ENCODE measurements around the gene ELFN2. TPM values are rescaled to one million over a fixed set of nuclear protein-coding genes. Genes with fewer than 3 reads are reported as not detected.

The ELFN2 gene
- total RNA-seq, 1 donor from 2014 or later: 0.82 TPM

DNA sequence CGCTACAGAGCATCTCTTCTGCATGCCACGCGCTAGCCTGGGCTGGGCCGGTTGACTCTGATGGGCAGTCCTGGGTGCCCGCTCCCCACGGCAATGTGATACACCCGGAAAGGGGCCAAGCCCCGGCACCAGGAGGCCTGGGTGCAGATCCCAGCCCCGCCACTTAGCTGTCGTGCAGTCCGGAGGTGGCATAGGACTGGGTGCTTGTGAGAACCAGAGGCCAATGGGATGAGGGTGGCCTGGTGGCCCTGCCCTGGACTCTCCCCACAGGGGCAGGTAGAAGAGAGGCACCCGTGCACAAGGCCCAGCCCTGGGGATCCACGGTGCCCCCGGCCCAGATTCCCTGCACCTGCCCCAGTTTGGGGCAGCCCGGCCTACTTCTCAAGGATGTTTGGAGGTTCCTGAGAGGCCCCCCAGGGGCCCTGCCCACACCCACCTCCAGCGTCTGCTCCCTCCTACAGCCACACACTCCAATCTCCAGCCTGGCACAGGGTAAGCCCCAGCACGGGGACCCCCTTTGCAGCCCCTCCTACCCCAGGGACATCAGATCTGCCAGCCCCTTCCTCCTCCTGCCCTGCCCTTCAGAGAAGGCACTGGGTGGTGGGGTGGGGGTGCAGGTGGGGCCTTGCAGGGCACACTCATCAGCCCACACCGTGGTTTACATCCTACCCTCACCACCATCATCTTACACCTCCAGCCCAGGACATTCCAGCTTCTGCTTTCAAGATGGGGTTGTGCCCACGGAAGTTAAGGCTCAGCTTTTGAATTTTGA is 78.0 kb downstream of the ELFN2 start:
- no peak overlapping the region for H3K4me2 ChIP-seq
- H3K4me3 Mint-ChIP-seq: no peak overlapping the region
- H3K36me3 ChIP-seq: no peaks in the 10 kb centered on the region
- peaks cover 12% of the 10 kb centered on the region for H3K27me3 Mint-ChIP-seq (ENCODE audit: insufficient read depth, low read depth)
- H3K4me1 ChIP-seq: peaks cover 4% of the 10 kb centered on the region
- H3F3A ChIP-seq (ENCODE audit: low read depth): peaks cover 3% of the 10 kb centered on the region
- no peak overlapping the region for H3K4me3 ChIP-seq
- H2AFZ ChIP-seq (replicated peaks): no peak overlapping the region
- H3K27ac ChIP-seq: no peak overlapping the region
- no peaks in the 10 kb centered on the region for H3K9me3 ChIP-seq (ENCODE audit: low read depth)
- H3K9me3 Mint-ChIP-seq: no peaks in the 10 kb centered on the region
- H3K36me3 Mint-ChIP-seq: no peaks in the 10 kb centered on the region
- no peak for TF ChIP-seq EZH2 (IDR thresholded peaks at IDR 0.05)
- no peak for TF ChIP-seq CTCF (IDR thresholded peaks at IDR 0.05)
- no peak for TF ChIP-seq EZH2phosphoT487 (IDR thresholded peaks at IDR 0.05)
- H3K4me1 Mint-ChIP-seq: peaks cover 5% of the 10 kb centered on the region
- H4K20me1 ChIP-seq (ENCODE audit: low read depth): no peaks in the 10 kb centered on the region
- no peak for DNase-seq (ENCODE audit: low spot score)
- H3K27ac Mint-ChIP-seq: no peak overlapping the region
- H3K27me3 ChIP-seq: no peaks in the 10 kb centered on the region
- H3K9ac ChIP-seq: no peak overlapping the region
- H3K79me2 ChIP-seq (ENCODE audit: low read depth): no peaks in the 10 kb centered on the region

DNA sequence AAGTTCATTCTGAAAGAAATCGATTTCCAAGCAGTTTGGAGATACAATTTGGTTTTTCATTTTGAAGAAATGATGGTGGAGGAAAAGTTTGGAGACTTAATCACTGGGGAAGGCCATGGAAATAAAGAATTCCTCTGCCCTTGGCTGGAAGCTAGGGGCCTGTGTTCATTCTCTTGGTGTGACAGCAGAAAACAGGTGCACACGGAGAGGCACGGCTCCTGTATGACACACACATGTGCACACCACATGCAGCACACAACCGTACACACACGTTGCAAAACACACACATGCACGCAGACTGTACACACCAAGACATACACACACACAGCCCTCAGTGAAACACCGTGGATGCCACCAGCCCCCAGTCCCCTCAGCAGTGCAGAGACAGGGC is 80.8 kb downstream of the ELFN2 start:
- Histone ChIP-seq H3K36me3 (no peaks in the 10 kb centered on the region), H3K4me3 (no peak overlapping the region), H3K9me3 (ENCODE audit: low read depth) (no peaks in the 10 kb centered on the region), H3K4me2 (no peak overlapping the region), H3F3A (ENCODE audit: low read depth) (peaks cover 5% of the 10 kb centered on the region), H3K27ac (no peak overlapping the region), H3K79me2 (ENCODE audit: low read depth) (no peaks in the 10 kb centered on the region), H4K20me1 (ENCODE audit: low read depth) (no peaks in the 10 kb centered on the region), H3K9ac (no peak overlapping the region), H2AFZ (replicated peaks) (no peak overlapping the region), H3K4me1 (no peaks in the 10 kb centered on the region), H3K27me3 (no peaks in the 10 kb centered on the region)
- H3K4me3 Mint-ChIP-seq: no peak overlapping the region
- no peak for DNase-seq (ENCODE audit: low spot score)
- peak overlapping the region; percentile 29 for H3K27ac Mint-ChIP-seq
- no peaks in the 10 kb centered on the region for H3K9me3 Mint-ChIP-seq
- peaks cover 3% of the 10 kb centered on the region for H3K4me1 Mint-ChIP-seq
- TF ChIP-seq EZH2phosphoT487 (IDR thresholded peaks at IDR 0.05) (no peak), EZH2 (IDR thresholded peaks at IDR 0.05) (no peak), CTCF (IDR thresholded peaks at IDR 0.05) (no peak)
- H3K36me3 Mint-ChIP-seq: no peaks in the 10 kb centered on the region
- peaks cover 12% of the 10 kb centered on the region for H3K27me3 Mint-ChIP-seq (ENCODE audit: insufficient read depth, low read depth)

DNA sequence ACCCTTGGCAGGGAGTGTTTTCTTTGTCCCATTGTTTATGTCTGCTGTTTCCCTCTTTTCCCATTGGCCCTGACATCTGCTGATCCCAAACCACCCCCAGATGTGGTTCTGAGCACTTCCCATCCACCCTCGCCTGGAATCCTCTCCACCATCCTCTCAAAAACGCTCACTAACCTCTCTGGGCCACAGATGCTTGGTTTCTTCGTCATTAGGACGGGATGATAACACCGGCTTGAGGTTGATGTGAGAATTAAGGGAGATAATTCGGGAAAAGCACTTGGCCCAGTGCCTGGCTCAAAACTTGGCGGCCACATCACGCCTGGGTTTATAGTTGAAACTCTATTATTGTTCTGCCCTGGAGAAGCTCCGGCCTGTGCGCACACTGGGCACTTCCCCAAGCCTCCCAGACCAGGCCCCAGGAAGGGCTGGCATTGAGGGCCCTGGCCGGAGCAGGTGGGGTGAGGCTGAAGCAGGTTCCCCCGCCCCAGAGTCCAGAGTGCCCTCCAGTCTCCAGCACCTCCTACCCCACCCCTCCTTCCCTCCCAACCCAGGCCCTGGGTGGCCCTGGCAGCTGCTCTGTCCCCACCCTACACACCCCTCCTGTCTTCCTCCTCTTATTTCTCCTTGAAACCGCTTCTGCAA is 81.3 kb downstream of the ELFN2 start:
- no peak overlapping the region for H3K27ac Mint-ChIP-seq
- no peaks in the 10 kb centered on the region for H3K36me3 Mint-ChIP-seq
- peaks cover 12% of the 10 kb centered on the region for H3K27me3 Mint-ChIP-seq (ENCODE audit: insufficient read depth, low read depth)
- no peaks in the 10 kb centered on the region for H3K9me3 Mint-ChIP-seq
- H3K27me3 ChIP-seq: no peaks in the 10 kb centered on the region
- no peaks in the 10 kb centered on the region for H4K20me1 ChIP-seq (ENCODE audit: low read depth)
- H3K9ac ChIP-seq: no peak overlapping the region
- peaks cover 10% of the 10 kb centered on the region for H3F3A ChIP-seq (ENCODE audit: low read depth)
- no peaks in the 10 kb centered on the region for H3K36me3 ChIP-seq
- H3K27ac ChIP-seq: no peak overlapping the region
- no peaks in the 10 kb centered on the region for H3K79me2 ChIP-seq (ENCODE audit: low read depth)
- H3K4me2 ChIP-seq: no peak overlapping the region
- H3K9me3 ChIP-seq (ENCODE audit: low read depth): no peaks in the 10 kb centered on the region
- no peak for TF ChIP-seq CTCF (IDR thresholded peaks at IDR 0.05)
- TF ChIP-seq EZH2 (IDR thresholded peaks at IDR 0.05): no peak
- TF ChIP-seq EZH2phosphoT487 (IDR thresholded peaks at IDR 0.05): no peak
- no peak overlapping the region for H3K4me3 Mint-ChIP-seq
- no peak for DNase-seq (ENCODE audit: low spot score)
- H3K4me1 Mint-ChIP-seq: peaks cover 3% of the 10 kb centered on the region
- no peak overlapping the region for H3K4me3 ChIP-seq
- H3K4me1 ChIP-seq: peaks cover 2% of the 10 kb centered on the region
- no peak overlapping the region for H2AFZ ChIP-seq (replicated peaks)

All from neural progenitor cell (in vitro differentiated cells).